ENCODE measurements around the gene COL4A5.

GRCh38 chrX:108447303-108447702 lies 7.7 kb downstream of the COL4A5 start:
- TF ChIP-seq, protein P1, sequence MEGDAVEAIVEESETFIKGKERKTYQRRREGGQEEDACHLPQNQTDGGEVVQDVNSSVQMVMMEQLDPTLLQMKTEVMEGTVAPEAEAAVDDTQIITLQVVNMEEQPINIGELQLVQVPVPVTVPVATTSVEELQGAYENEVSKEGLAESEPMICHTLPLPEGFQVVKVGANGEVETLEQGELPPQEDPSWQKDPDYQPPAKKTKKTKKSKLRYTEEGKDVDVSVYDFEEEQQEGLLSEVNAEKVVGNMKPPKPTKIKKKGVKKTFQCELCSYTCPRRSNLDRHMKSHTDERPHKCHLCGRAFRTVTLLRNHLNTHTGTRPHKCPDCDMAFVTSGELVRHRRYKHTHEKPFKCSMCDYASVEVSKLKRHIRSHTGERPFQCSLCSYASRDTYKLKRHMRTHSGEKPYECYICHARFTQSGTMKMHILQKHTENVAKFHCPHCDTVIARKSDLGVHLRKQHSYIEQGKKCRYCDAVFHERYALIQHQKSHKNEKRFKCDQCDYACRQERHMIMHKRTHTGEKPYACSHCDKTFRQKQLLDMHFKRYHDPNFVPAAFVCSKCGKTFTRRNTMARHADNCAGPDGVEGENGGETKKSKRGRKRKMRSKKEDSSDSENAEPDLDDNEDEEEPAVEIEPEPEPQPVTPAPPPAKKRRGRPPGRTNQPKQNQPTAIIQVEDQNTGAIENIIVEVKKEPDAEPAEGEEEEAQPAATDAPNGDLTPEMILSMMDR (IDR thresholded peaks at IDR 0.05; ENCODE audit: low read length): no peak
- no peak for TF ChIP-seq EZH2 (IDR thresholded peaks at IDR 0.05; ENCODE audit: borderline replicate concordance, low read length)
